Hematopoietic multipotent progenitor cell (in vitro differentiated cells): ENCODE data around the gene DRD2. TPM values are rescaled to one million over a fixed set of nuclear protein-coding genes. Genes with fewer than 3 reads are reported as not detected.

Experiments used
- DNase-seq, 3 donors: peaks; one replicate each; pipeline ENCODE4 v3.0.0-alpha.2; 2011 to 2015; ENCODE audit warnings: low read depth in 2 of 3, low spot score in 2 of 3
- small RNA-seq: library from RNA; depleted of rRNA; stranded (forward); fragments of <200 nt; gene quantifications from one replicate; pipeline ENCODE3, GENCODE V24; 2012
- total RNA-seq: library from RNA; depleted of rRNA; stranded (reverse); fragments of >200 nt; gene quantifications from one replicate; pipeline ENCODE4 v1.2.3, GENCODE V29; 2012

DRD2 gene
- total RNA-seq, 1 donor, result not detected

- DNase-seq, result no peak
Measured at GRCh38 chr11:113377681-113378412, 97.4 kb downstream of the DRD2 start.

- peak in 2 of 3 donors; percentile 78 to 95 for DNase-seq
Measured at GRCh38 chr11:113376156-113376555, 99.0 kb downstream of the DRD2 start.

- DNase-seq, result peak in 1 of 3 donors; percentile 20
Measured at GRCh38 chr11:113375402-113375801, 99.8 kb downstream of the DRD2 start.

- DNase-seq, result no peak
Measured at GRCh38 chr11:113373981-113374560, 101.1 kb downstream of the DRD2 start.

- no peak for DNase-seq
Measured at GRCh38 chr11:113373306-113373705, 101.9 kb downstream of the DRD2 start.

- DNase-seq, result no peak
Measured at GRCh38 chr11:113372309-113372708, 102.9 kb downstream of the DRD2 start.

GRCh38 chr11:113370634-113371033 is 104.6 kb downstream of the DRD2 start:
- no peak for DNase-seq

GRCh38 chr11:113369411-113369810 is 105.8 kb downstream of the DRD2 start:
- DNase-seq, result no peak

- DNase-seq, result no peak
Measured at GRCh38 chr11:113365895-113366294, 109.3 kb downstream of the DRD2 start.

GRCh38 chr11:113363996-113364641 is 111.1 kb downstream of the DRD2 start:
- no peak for DNase-seq

- peak in 1 of 3 donors; percentile 22 for DNase-seq
Measured at GRCh38 chr11:113363406-113363805, 111.8 kb downstream of the DRD2 start.

Small RNA genes within 50 kb of the gene (small RNA-seq; reads per million reads assigned to genes)
- gene MIR4301, result not detected

Other genes starting within 250 kb of the DRD2 start
- gene TTC12, start 160.8 kb downstream of the DRD2 start, total RNA-seq, result 5.1 TPM
- under 0.01 TPM for gene ANKK1, start 87.6 kb downstream of the DRD2 start, total RNA-seq
- 0.27 TPM for gene TMPRSS5, start 230.9 kb upstream of the DRD2 start, total RNA-seq